DOHH2 (cell line): ENCODE measurements around the gene PAK5.

ENCODE experiments used
- CTCF ChIP-seq: fragments of 200-600 bp; sonication (generic); IDR thresholded peaks from one replicate; pipeline ENCODE4 v1.5.1; 2014; ENCODE audit warnings: antibody characterized with exemption, mild to moderate bottlenecking, low read depth, low read length; ENCODE audit not compliant: poor library complexity, severe bottlenecking
- EZH2phosphoT487 ChIP-seq: fragments of 200-600 bp; sonication (generic); IDR thresholded peaks from 2 replicates; pipeline ENCODE4 v1.6.1; 2017; ENCODE audit warnings: borderline replicate concordance, mild to moderate bottlenecking, antibody characterized with exemption, low read length, moderate library complexity, mixed read lengths

- TF ChIP-seq CTCF (no peak), EZH2phosphoT487 (no peak)
Observed at GRCh38 chr20:9493803-9494202, 345.1 kb downstream of the PAK5 start.
